OCI-LY7 (cell line): ENCODE measurements around the gene N4BP2. TPM values are rescaled to one million over a fixed set of nuclear protein-coding genes. Genes with fewer than 3 reads are reported as not detected.

Experiments
- BruUV-seq: library from RNA; stranded (reverse); fragments of 400-500 nt; replicated peaks from 2 replicates; lab custom pipeline; 2021; lab: Mats Ljungman, UMichigan
- CTCF ChIA-PET: fragments of 300-600 bp; sonication (Branson Sonifier 250); formaldehyde crosslinking; loops from one replicate; lab custom pipeline; 2022; ENCODE audit warnings: antibody characterized with exemption; ENCODE audit not compliant: unreplicated experiment; lab: Charles Lee
- POLR2A ChIA-PET: fragments of 300-600 bp; sonication (Branson Sonifier 250); formaldehyde crosslinking; loops from one replicate; lab custom pipeline; 2022; ENCODE audit warnings: antibody characterized with exemption; lab: Charles Lee
- DNase-seq: peaks from one replicate; pipeline ENCODE4 v3.0.0-alpha.2; 2015; ENCODE audit warnings: low spot score
- H2AFZ ChIP-seq: fragments of 200-600 bp; sonication (generic), shearing (Covaris generic); 2 replicates; pipeline ENCODE4 v1.6.1; 2014; ENCODE audit warnings: mild to moderate bottlenecking, antibody characterized with exemption, low read length, moderate library complexity
- H3K27ac ChIP-seq: fragments of 200-600 bp; sonication (generic); 2 replicates; pipeline ENCODE4 v1.5.1; 2014; ENCODE audit warnings: mixed run types, low read depth, mild to moderate bottlenecking, moderate library complexity, low read length, inconsistent platforms; ENCODE audit not compliant: poor library complexity, severe bottlenecking
- H3K36me3 ChIP-seq: fragments of 200-600 bp; sonication (generic); 2 replicates; pipeline ENCODE4 v1.6.1; 2014; ENCODE audit warnings: mild to moderate bottlenecking, antibody characterized with exemption, low read length, moderate library complexity, mixed read lengths; ENCODE audit not compliant: insufficient read depth
- H3K4me1 ChIP-seq: fragments of 200-600 bp; sonication (generic); 2 replicates; pipeline ENCODE4 v1.5.1; 2014; ENCODE audit warnings: mild to moderate bottlenecking, low read length; ENCODE audit not compliant: insufficient read depth, poor library complexity, severe bottlenecking
- H3K4me2 ChIP-seq: fragments of 200-600 bp; sonication (generic); 2 replicates; pipeline ENCODE4 v1.6.1; 2014; ENCODE audit warnings: mild to moderate bottlenecking, low read length
- H3K4me3 ChIP-seq: fragments of 200-600 bp; sonication (generic); 2 replicates; pipeline ENCODE4 v1.5.1; 2014; ENCODE audit warnings: mild to moderate bottlenecking, low read depth, low read length; ENCODE audit not compliant: poor library complexity, severe bottlenecking
- H3K79me2 ChIP-seq: fragments of 200-600 bp; sonication (generic); 2 replicates; pipeline ENCODE4 v1.6.1; 2016; ENCODE audit warnings: low read depth, mild to moderate bottlenecking, low read length, moderate library complexity, mixed read lengths; ENCODE audit not compliant: insufficient read depth
- H3K9me2 ChIP-seq: fragments of 200-600 bp; sonication (generic); 2 replicates; pipeline ENCODE4 v1.6.1; 2016; ENCODE audit warnings: mild to moderate bottlenecking, low read length, mixed read lengths; ENCODE audit not compliant: insufficient read depth
- H3K9me3 ChIP-seq: fragments of 200-600 bp; sonication (generic); 2 replicates; pipeline ENCODE4 v1.6.1; 2014; ENCODE audit warnings: mild to moderate bottlenecking, mixed run types, low read length, mixed read lengths
- H4K20me1 ChIP-seq: fragments of 200-600 bp; sonication (generic); 2 replicates; pipeline ENCODE4 v1.6.1; 2014; ENCODE audit warnings: mild to moderate bottlenecking, antibody characterized with exemption, low read length, moderate library complexity, mixed read lengths; ENCODE audit not compliant: insufficient read depth
- EZH2phosphoT487 ChIP-seq: fragments of 200-600 bp; sonication (generic); IDR thresholded peaks from 2 replicates; pipeline ENCODE4 v1.6.1; 2018; ENCODE audit warnings: low read depth, borderline replicate concordance, mild to moderate bottlenecking, mixed run types, antibody characterized with exemption, low read length, moderate library complexity, mixed read lengths
- intact Hi-C: fragments of 100-400 bp; cut with micrococcal nuclease; formaldehyde crosslinking; loops from one replicate; pipeline ENCODE4 v1.10.0; 2022; ENCODE audit not compliant: unreplicated experiment
- total RNA-seq, 2 experiments: library from RNA; depleted of rRNA in 1 of 2; stranded (reverse); fragments of >200 nt in 1 of 2; shearing (Covaris generic) in 1 of 2; gene quantifications; 2 replicates each; pipeline ENCODE4 v1.2.3, GENCODE V29; 2014 to 2022
- TF ChIP-seq, protein P1 (sequence below): fragments of 200-600 bp; sonication (generic); conservative IDR thresholded peaks from 2 replicates; pipeline ENCODE4 v1.5.1; 2014; ENCODE audit warnings: mild to moderate bottlenecking, antibody characterized with exemption, low read length, moderate library complexity, mixed read lengths

Gene N4BP2
- total RNA-seq, 2 experiments from 2014 or later, result 11.4 to 17.8 TPM

DNA sequence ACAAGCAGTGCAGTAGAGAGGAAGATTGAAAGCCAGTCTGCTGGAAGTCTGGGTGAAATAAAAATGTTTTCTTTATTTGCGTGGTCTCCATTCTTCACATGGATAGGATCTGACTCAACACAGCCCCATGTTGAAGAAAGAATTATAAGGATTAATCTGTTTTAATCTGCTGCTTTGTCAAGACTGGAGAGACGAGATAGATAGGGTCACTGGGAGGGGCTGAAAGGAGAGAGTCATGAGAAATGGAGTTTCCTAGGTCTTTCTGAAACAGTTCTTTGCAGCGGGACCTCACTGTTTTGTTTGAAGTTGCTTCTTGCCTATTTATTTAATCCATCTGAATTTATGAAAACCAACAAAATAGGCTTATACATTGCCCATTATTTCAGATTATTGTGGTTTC, 107.8 kb downstream of the N4BP2 start:
- Histone ChIP-seq H3K4me1 (no peaks in the 10 kb centered on the region), H2AFZ (no peak overlapping the region), H3K79me2 (no peaks in the 10 kb centered on the region), H3K4me3 (no peak overlapping the region), H3K9me3 (peaks cover 15% of the 10 kb centered on the region), H3K9me2 (no peaks in the 10 kb centered on the region), H3K4me2 (no peak overlapping the region), H4K20me1 (no peaks in the 10 kb centered on the region), H3K27ac (no peak overlapping the region), H3K36me3 (no peaks in the 10 kb centered on the region; the same call in 1 of the 2 replicates)
- no peak for DNase-seq
- intact Hi-C loops, result no loop called here
- TF ChIP-seq EZH2phosphoT487, result no peak
- TF ChIP-seq, protein P1, sequence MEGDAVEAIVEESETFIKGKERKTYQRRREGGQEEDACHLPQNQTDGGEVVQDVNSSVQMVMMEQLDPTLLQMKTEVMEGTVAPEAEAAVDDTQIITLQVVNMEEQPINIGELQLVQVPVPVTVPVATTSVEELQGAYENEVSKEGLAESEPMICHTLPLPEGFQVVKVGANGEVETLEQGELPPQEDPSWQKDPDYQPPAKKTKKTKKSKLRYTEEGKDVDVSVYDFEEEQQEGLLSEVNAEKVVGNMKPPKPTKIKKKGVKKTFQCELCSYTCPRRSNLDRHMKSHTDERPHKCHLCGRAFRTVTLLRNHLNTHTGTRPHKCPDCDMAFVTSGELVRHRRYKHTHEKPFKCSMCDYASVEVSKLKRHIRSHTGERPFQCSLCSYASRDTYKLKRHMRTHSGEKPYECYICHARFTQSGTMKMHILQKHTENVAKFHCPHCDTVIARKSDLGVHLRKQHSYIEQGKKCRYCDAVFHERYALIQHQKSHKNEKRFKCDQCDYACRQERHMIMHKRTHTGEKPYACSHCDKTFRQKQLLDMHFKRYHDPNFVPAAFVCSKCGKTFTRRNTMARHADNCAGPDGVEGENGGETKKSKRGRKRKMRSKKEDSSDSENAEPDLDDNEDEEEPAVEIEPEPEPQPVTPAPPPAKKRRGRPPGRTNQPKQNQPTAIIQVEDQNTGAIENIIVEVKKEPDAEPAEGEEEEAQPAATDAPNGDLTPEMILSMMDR, result no peak
- ChIA-PET POLR2A (interaction anchor here (0.9 to 1.1 kb wide), 3 partner anchors 21 to 32 kb away, joined by 3 read pairs; no protein-coding TSS in a partner anchor), CTCF (no interaction called here)
- no TSS peak for BruUV-seq

DNA sequence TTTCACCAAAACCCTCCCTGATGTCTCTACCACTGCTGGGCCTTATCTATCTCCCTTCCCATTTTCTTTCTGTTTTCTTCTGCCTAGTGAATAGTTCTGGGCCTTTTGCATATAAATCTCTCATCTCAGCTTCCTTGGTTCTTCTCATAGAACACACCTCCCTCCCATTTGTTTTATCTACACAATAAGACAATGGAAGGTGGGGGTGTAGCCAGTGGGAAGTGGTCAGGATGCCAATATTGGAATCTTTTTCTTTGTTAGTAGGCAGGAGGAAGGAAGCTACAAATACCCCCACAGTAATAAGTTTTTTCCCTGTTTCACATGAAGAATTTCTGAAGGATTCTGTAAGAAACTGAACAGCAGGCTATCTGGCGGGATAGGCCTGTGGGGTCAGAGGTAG, 109.3 kb downstream of the N4BP2 start:
- CTCF ChIA-PET, result no interaction called here

DNA sequence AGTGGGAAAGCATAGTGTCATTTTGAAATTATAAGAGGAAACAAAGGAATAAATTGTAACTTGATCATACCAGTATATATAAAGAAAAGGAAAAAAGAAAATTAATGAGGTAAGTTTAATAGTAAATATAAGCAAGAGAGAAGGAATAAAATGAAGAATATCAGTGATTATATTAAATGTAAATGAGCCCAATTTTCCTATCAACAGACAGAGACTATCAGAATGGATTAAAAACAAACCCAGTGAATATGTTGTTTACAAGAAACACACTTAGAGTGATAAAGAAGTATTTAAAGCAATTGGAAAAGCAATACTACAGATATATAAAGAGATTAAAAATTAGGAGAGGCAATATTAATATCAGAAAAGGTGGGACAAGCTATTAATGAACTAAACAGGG, 111.4 kb downstream of the N4BP2 start:
- Histone ChIP-seq H3K27ac (no peak overlapping the region), H3K9me3 (peaks cover 15% of the 10 kb centered on the region), H3K4me3 (no peak overlapping the region), H3K9me2 (no peaks in the 10 kb centered on the region), H4K20me1 (no peaks in the 10 kb centered on the region), H3K4me2 (no peak overlapping the region), H2AFZ (no peak overlapping the region), H3K79me2 (no peaks in the 10 kb centered on the region), H3K4me1 (peaks cover 2% of the 10 kb centered on the region), H3K36me3 (no peaks in the 10 kb centered on the region; the same call in 1 of the 2 replicates)
- BruUV-seq, result no TSS peak
- POLR2A ChIA-PET, result no interaction called here
- DNase-seq, result no peak
- intact Hi-C loops, result no loop called here
- CTCF ChIA-PET, result no interaction called here
- TF ChIP-seq, protein P1, result no peak

More for the DNA sequence above, 109.3 kb downstream of the N4BP2 start:
- BruUV-seq, result no TSS peak
- no peaks in the 10 kb centered on the region for H3K4me1 ChIP-seq
- intact Hi-C loops, result no loop called here
- POLR2A ChIA-PET, result no interaction called here
- H2AFZ ChIP-seq, result no peak overlapping the region
- no peaks in the 10 kb centered on the region for H4K20me1 ChIP-seq
- peaks cover 15% of the 10 kb centered on the region for H3K9me3 ChIP-seq
- no peaks in the 10 kb centered on the region for H3K79me2 ChIP-seq
- TF ChIP-seq EZH2phosphoT487, result no peak
- TF ChIP-seq, protein P1, result no peak
- no peak for DNase-seq
- no peak overlapping the region for H3K4me3 ChIP-seq
- no peaks in the 10 kb centered on the region; the same call in 1 of the 2 replicates for H3K36me3 ChIP-seq
- no peak overlapping the region for H3K27ac ChIP-seq
- no peak overlapping the region for H3K4me2 ChIP-seq
- H3K9me2 ChIP-seq, result no peaks in the 10 kb centered on the region
